ENCODE data around the gene PLCH1. TPM values are rescaled to one million over a fixed set of nuclear protein-coding genes. Genes with fewer than 3 reads are reported as not detected.

PLCH1 gene
- total RNA-seq, 2 experiments from 2014 or later, result 0.06 TPM; not detected in 1

- H3K9me3 ChIP-seq (ENCODE audit: low read length), result no peaks in the 10 kb centered on the region
- H3K4me2 ChIP-seq (ENCODE audit: low read length), result no peak overlapping the region
- no peaks in the 10 kb centered on the region for H3K36me3 ChIP-seq (ENCODE audit: insufficient read depth, low read length)
- no peaks in the 10 kb centered on the region for H3K4me1 ChIP-seq (ENCODE audit: insufficient read depth, low read length, poor library complexity, severe bottlenecking)
- no peaks in the 10 kb centered on the region for H3K79me2 ChIP-seq (ENCODE audit: insufficient read depth, low read depth, low read length)
- TF ChIP-seq, protein P1, sequence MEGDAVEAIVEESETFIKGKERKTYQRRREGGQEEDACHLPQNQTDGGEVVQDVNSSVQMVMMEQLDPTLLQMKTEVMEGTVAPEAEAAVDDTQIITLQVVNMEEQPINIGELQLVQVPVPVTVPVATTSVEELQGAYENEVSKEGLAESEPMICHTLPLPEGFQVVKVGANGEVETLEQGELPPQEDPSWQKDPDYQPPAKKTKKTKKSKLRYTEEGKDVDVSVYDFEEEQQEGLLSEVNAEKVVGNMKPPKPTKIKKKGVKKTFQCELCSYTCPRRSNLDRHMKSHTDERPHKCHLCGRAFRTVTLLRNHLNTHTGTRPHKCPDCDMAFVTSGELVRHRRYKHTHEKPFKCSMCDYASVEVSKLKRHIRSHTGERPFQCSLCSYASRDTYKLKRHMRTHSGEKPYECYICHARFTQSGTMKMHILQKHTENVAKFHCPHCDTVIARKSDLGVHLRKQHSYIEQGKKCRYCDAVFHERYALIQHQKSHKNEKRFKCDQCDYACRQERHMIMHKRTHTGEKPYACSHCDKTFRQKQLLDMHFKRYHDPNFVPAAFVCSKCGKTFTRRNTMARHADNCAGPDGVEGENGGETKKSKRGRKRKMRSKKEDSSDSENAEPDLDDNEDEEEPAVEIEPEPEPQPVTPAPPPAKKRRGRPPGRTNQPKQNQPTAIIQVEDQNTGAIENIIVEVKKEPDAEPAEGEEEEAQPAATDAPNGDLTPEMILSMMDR (conservative IDR thresholded peaks at IDR 0.05; ENCODE audit: low read length), result no peak
- TF ChIP-seq EZH2phosphoT487 (IDR thresholded peaks at IDR 0.05; ENCODE audit: borderline replicate concordance, low read depth, low read length), result no peak
- ChIA-PET POLR2A (interaction anchor here (1.2 kb wide), 1 partner anchor 23 kb away, joined by 3 read pairs; no protein-coding TSS in a partner anchor), CTCF (ENCODE audit: unreplicated experiment) (no interaction called here)
- no TSS peak for BruUV-seq (replicated peaks)
- no peaks in the 10 kb centered on the region for H3K9me2 ChIP-seq (ENCODE audit: insufficient read depth, low read length)
- no peak overlapping the region for H3K27ac ChIP-seq (ENCODE audit: low read depth, low read length, poor library complexity, severe bottlenecking)
- H3K4me3 ChIP-seq (ENCODE audit: low read depth, low read length, poor library complexity, severe bottlenecking), result no peak overlapping the region
- DNase-seq (ENCODE audit: low spot score), result no peak
- H2AFZ ChIP-seq (ENCODE audit: low read length), result no peak overlapping the region
- no peaks in the 10 kb centered on the region for H4K20me1 ChIP-seq (ENCODE audit: insufficient read depth, low read length)
- intact Hi-C loops (cut with micrococcal nuclease; ENCODE audit: unreplicated experiment), result no loop called here
Measured at GRCh38 chr3:155714295-155714718, 30.6 kb downstream of the PLCH1 start.

- no TSS peak for BruUV-seq (replicated peaks)
- Histone ChIP-seq H3K4me2 (ENCODE audit: low read length) (no peak overlapping the region), H2AFZ (ENCODE audit: low read length) (no peak overlapping the region), H3K9me3 (ENCODE audit: low read length) (no peaks in the 10 kb centered on the region), H3K4me1 (ENCODE audit: insufficient read depth, low read length, poor library complexity, severe bottlenecking) (no peaks in the 10 kb centered on the region), H3K4me3 (ENCODE audit: low read depth, low read length, poor library complexity, severe bottlenecking) (no peak overlapping the region), H3K36me3 (ENCODE audit: insufficient read depth, low read length) (no peaks in the 10 kb centered on the region), H3K9me2 (ENCODE audit: insufficient read depth, low read length) (no peaks in the 10 kb centered on the region), H4K20me1 (ENCODE audit: insufficient read depth, low read length) (no peaks in the 10 kb centered on the region), H3K27ac (ENCODE audit: low read depth, low read length, poor library complexity, severe bottlenecking) (no peak overlapping the region), H3K79me2 (ENCODE audit: insufficient read depth, low read depth, low read length) (no peaks in the 10 kb centered on the region)
- ChIA-PET POLR2A (interaction anchor here (0.6 kb wide), 1 partner anchor 30 kb away, joined by 3 read pairs; no protein-coding TSS in a partner anchor), CTCF (ENCODE audit: unreplicated experiment) (no interaction called here)
- no peak for DNase-seq (ENCODE audit: low spot score)
- intact Hi-C loops (cut with micrococcal nuclease; ENCODE audit: unreplicated experiment), result no loop called here
- TF ChIP-seq, protein P1 (conservative IDR thresholded peaks at IDR 0.05; ENCODE audit: low read length), result no peak
- no peak for TF ChIP-seq EZH2phosphoT487 (IDR thresholded peaks at IDR 0.05; ENCODE audit: borderline replicate concordance, low read depth, low read length)
Measured at GRCh38 chr3:155712008-155712407, 32.9 kb downstream of the PLCH1 start.

DNA sequence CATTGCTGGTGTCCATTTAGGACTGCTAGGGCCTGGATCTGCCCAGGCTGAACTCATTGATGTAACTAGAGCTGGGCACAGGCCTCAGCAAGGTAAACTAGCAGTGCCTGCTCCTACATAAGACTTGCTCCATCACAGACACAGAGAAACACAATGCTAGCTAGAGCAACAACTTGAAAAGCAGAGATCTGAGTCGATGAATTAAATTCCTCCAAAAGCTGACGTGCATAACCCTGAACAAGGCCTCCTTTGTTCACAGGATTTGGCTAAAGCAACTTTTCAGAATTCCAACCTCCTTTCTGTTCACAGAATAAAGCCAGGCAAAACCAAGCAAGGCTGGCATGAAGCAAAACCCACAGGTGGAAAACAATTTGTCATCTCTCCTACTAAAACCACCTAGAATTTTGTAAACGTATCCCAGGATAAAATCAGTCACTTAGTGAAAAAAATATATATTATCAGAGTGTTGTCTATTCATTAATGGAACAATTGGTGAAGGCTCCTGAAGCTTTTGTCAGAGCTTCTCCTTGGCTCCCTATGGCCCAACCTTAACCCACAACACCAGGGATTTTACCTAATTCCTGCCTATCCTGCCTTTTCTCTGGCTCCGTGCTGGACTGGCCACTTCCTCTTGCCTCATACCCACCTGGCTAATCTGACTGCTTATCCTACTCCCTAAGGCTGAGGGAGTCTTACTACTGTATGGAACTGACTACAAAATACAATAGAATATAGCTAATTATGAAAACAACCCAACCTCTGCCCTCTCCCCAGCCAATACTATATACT is 39.9 kb downstream of the PLCH1 start:
- ChIA-PET CTCF (ENCODE audit: unreplicated experiment) (no interaction called here), POLR2A (no interaction called here)
- no peak for TF ChIP-seq EZH2phosphoT487 (IDR thresholded peaks at IDR 0.05; ENCODE audit: borderline replicate concordance, low read depth, low read length)
- TF ChIP-seq, protein P1 (conservative IDR thresholded peaks at IDR 0.05; ENCODE audit: low read length), result no peak
- no peak overlapping the region for H3K4me3 ChIP-seq (ENCODE audit: low read depth, low read length, poor library complexity, severe bottlenecking)
- H3K4me1 ChIP-seq (ENCODE audit: insufficient read depth, low read length, poor library complexity, severe bottlenecking), result no peaks in the 10 kb centered on the region
- no peak overlapping the region for H3K4me2 ChIP-seq (ENCODE audit: low read length)
- no peak for DNase-seq (ENCODE audit: low spot score)
- no peaks in the 10 kb centered on the region for H3K9me3 ChIP-seq (ENCODE audit: low read length)
- no peaks in the 10 kb centered on the region for H3K9me2 ChIP-seq (ENCODE audit: insufficient read depth, low read length)
- no peak overlapping the region for H2AFZ ChIP-seq (ENCODE audit: low read length)
- no peaks in the 10 kb centered on the region for H4K20me1 ChIP-seq (ENCODE audit: insufficient read depth, low read length)
- H3K36me3 ChIP-seq (ENCODE audit: insufficient read depth, low read length), result no peaks in the 10 kb centered on the region
- intact Hi-C loops (cut with micrococcal nuclease; ENCODE audit: unreplicated experiment), result loop anchor here (10.0 kb wide), 1 partner anchor 950 kb away; no protein-coding TSS in a partner anchor
- H3K27ac ChIP-seq (ENCODE audit: low read depth, low read length, poor library complexity, severe bottlenecking), result no peak overlapping the region
- H3K79me2 ChIP-seq (ENCODE audit: insufficient read depth, low read depth, low read length), result no peaks in the 10 kb centered on the region
- BruUV-seq (replicated peaks), result no TSS peak

Measured in OCI-LY7 (cell line).